ENCODE measurements around the gene UBE2O. TPM values are rescaled to one million over a fixed set of nuclear protein-coding genes. Genes with fewer than 3 reads are reported as not detected.

UBE2O gene
- total RNA-seq, 2 donors from 2014 or later, result 45.4 to 46.5 TPM

DNA sequence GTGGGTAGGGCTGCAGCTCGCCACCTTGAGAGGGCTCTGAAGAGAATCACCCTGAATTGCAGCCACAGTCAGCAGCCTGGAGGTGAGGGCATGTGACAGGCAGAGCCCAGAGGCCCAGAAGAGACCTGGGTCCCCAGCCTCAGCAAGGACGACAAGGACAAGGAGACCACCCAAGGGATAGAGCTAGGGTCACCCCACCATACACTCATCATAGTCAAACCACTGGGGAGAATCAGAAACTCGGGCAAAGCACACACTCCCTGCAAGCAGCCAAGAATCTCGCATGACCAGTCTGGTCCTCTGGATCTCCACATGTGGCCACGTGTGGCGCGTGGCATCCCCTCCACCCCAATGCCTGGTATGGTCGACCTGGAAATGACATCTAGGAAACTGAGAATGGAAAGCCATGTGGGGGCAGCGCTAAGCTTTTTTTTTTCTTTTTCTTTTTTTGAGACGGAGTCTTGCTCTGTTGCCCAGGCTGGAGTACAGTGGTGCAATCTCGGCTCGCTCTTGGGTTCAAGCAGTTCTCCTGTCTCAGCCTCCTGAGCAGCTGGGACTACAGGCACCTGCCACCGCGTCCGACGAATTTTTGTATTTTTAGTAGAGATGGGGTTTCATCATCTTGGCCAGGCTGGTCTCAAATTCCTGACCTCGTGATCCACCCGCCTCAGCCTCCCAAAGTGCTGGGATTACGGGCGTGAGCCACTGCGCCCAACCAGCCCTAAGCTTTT lies 73.1 kb downstream of the UBE2O start:
- Histone ChIP-seq H3K4me3 (ENCODE audit: low read length) (no peak overlapping the region), H3K9ac (ENCODE audit: extremely low read depth, low read length, poor library complexity, severe bottlenecking) (no peak overlapping the region), H3K9me3 (ENCODE audit: control insufficient read depth, low read length) (no peaks in the 10 kb centered on the region), H3K36me3 (ENCODE audit: control insufficient read depth, insufficient read depth, low read length) (no peaks in the 10 kb centered on the region), H3K27ac (ENCODE audit: low read depth, low read length) (no peak overlapping the region), H3K27me3 (ENCODE audit: control insufficient read depth, insufficient read depth, low read length, poor library complexity, severe bottlenecking) (peaks cover 18% of the 10 kb centered on the region), H3K4me1 (ENCODE audit: control insufficient read depth, insufficient read depth, low read length) (no peaks in the 10 kb centered on the region)
- no peak for DNase-seq
- Mint-ChIP-seq H3K4me3 (no peak overlapping the region), H3K4me1 (peaks cover 1% of the 10 kb centered on the region), H3K36me3 (ENCODE audit: low read depth) (no peaks in the 10 kb centered on the region), H3K27me3 (ENCODE audit: insufficient read depth) (peaks cover 19% of the 10 kb centered on the region), H3K9me3 (no peaks in the 10 kb centered on the region), H3K27ac (no peak overlapping the region)
- TF ChIP-seq, protein P1, sequence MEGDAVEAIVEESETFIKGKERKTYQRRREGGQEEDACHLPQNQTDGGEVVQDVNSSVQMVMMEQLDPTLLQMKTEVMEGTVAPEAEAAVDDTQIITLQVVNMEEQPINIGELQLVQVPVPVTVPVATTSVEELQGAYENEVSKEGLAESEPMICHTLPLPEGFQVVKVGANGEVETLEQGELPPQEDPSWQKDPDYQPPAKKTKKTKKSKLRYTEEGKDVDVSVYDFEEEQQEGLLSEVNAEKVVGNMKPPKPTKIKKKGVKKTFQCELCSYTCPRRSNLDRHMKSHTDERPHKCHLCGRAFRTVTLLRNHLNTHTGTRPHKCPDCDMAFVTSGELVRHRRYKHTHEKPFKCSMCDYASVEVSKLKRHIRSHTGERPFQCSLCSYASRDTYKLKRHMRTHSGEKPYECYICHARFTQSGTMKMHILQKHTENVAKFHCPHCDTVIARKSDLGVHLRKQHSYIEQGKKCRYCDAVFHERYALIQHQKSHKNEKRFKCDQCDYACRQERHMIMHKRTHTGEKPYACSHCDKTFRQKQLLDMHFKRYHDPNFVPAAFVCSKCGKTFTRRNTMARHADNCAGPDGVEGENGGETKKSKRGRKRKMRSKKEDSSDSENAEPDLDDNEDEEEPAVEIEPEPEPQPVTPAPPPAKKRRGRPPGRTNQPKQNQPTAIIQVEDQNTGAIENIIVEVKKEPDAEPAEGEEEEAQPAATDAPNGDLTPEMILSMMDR (conservative IDR thresholded peaks at IDR 0.05), result no peak
- WGBS, 2 experiments (ENCODE audit: insufficient coverage in 1 of 2, insufficient read length in 1 of 2), result 92% methylated on average over 11 to 21 of the region's 21 CpGs

DNA sequence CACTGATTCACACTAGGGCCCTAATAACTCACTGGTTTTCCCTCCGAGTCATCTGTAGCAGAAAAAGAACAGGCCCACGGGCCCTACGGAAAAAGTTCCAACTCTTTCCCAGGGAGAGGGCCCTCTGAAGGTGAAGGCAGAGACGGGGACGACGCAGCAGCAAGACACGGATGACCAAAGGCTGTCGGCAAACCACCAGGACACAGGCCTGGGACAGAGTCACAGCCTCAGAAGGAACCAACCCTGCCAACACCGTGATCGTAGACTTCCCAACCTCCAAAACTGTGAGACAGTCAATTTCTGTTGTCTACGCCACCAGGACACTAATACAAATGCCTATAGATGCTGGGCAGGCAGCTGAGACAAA lies 73.7 kb downstream of the UBE2O start:
- TF ChIP-seq, protein P1 (conservative IDR thresholded peaks at IDR 0.05), result no peak
- H3K4me3 Mint-ChIP-seq, result no peak overlapping the region
- Histone ChIP-seq H3K27ac (ENCODE audit: low read depth, low read length) (no peak overlapping the region), H3K36me3 (ENCODE audit: control insufficient read depth, insufficient read depth, low read length) (no peaks in the 10 kb centered on the region), H3K9me3 (ENCODE audit: control insufficient read depth, low read length) (no peaks in the 10 kb centered on the region), H3K4me1 (ENCODE audit: control insufficient read depth, insufficient read depth, low read length) (no peaks in the 10 kb centered on the region), H3K9ac (ENCODE audit: extremely low read depth, low read length, poor library complexity, severe bottlenecking) (no peak overlapping the region), H3K27me3 (ENCODE audit: control insufficient read depth, insufficient read depth, low read length, poor library complexity, severe bottlenecking) (peaks cover 13% of the 10 kb centered on the region), H3K4me3 (ENCODE audit: low read length) (no peak overlapping the region)
- peaks cover 19% of the 10 kb centered on the region for H3K27me3 Mint-ChIP-seq (ENCODE audit: insufficient read depth)
- no peak overlapping the region for H3K27ac Mint-ChIP-seq
- DNase-seq, result no peak
- 88 to 93% methylated on average over 6 to 11 of the region's 11 CpGs for WGBS, 2 experiments (ENCODE audit: insufficient coverage in 1 of 2, insufficient read length in 1 of 2)
- no peaks in the 10 kb centered on the region for H3K9me3 Mint-ChIP-seq
- H3K4me1 Mint-ChIP-seq, result peaks cover 1% of the 10 kb centered on the region
- no peaks in the 10 kb centered on the region for H3K36me3 Mint-ChIP-seq (ENCODE audit: low read depth)

DNA sequence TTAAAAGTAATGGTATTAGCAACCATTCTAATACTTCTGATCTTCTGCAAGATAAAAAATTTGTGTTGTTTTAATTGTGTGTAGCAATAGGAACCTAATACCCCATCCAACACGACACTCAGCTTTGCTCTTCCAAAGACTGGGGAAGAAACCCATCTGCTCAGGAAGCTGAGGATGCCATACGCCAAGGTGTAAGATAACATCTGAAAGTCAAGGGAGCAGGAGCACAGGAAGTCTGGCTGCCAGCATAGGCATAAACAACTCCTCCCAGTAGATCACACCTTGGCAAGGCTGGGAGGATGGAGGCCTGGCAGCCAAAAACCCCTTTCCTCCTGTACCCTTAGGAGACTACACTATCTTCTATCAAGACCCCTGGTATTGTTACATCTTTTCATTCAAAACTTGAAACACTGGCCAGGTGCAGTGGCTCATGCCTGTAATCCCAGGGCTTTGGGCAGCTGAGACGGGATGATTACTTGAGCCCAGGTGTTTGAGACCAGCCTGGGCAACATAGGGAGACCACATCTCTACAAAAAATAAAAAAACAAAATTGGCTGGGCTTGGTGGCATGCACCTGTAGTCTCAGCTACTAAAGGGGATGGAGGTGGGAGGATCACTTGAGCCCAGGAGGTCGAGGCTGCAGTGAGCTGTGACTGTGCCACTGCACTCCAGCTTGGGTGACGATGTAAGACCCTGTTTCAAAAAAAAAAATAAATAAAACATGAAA lies 74.2 kb downstream of the UBE2O start:
- no peaks in the 10 kb centered on the region for H3K36me3 ChIP-seq (ENCODE audit: control insufficient read depth, insufficient read depth, low read length)
- peaks cover 2% of the 10 kb centered on the region for H3K4me1 Mint-ChIP-seq
- H3K9me3 Mint-ChIP-seq, result no peaks in the 10 kb centered on the region
- H3K27me3 ChIP-seq (ENCODE audit: control insufficient read depth, insufficient read depth, low read length, poor library complexity, severe bottlenecking), result peaks cover 10% of the 10 kb centered on the region
- no peak overlapping the region for H3K27ac Mint-ChIP-seq
- H3K4me3 Mint-ChIP-seq, result no peak overlapping the region
- H3K9ac ChIP-seq (ENCODE audit: extremely low read depth, low read length, poor library complexity, severe bottlenecking), result no peak overlapping the region
- TF ChIP-seq, protein P1 (conservative IDR thresholded peaks at IDR 0.05), result no peak
- DNase-seq, result no peak
- H3K27ac ChIP-seq (ENCODE audit: low read depth, low read length), result no peak overlapping the region
- H3K4me1 ChIP-seq (ENCODE audit: control insufficient read depth, insufficient read depth, low read length), result no peaks in the 10 kb centered on the region
- H3K4me3 ChIP-seq (ENCODE audit: low read length), result no peak overlapping the region
- 91% methylated on average over 5 of the region's 5 CpGs; no CpG with 5 or more reads in 1 of the 2 experiments for WGBS, 2 experiments (ENCODE audit: insufficient coverage in 1 of 2, insufficient read length in 1 of 2)
- no peaks in the 10 kb centered on the region for H3K36me3 Mint-ChIP-seq (ENCODE audit: low read depth)
- H3K9me3 ChIP-seq (ENCODE audit: control insufficient read depth, low read length), result no peaks in the 10 kb centered on the region
- peaks cover 17% of the 10 kb centered on the region for H3K27me3 Mint-ChIP-seq (ENCODE audit: insufficient read depth)

All from endodermal cell (in vitro differentiated cells).